Measurements from ENCODE around the gene ATG16L1. TPM values are rescaled to one million over a fixed set of nuclear protein-coding genes. Genes with fewer than 3 reads are reported as not detected.

ATG16L1 gene
- total RNA-seq, 1 experiment from 2014 or later: 42.0 TPM

GRCh38 chr2:233295891-233296290, 44.4 kb downstream of the ATG16L1 start:
- no peaks in the 10 kb centered on the region; the same call in 1 of the 2 replicates for H3K4me1 ChIP-seq (ENCODE audit: insufficient read depth, low read length)
- no peak overlapping the region for H2BK15ac ChIP-seq (ENCODE audit: low read depth, low read length)
- no peaks in the 10 kb centered on the region for H3K9me3 ChIP-seq (ENCODE audit: control insufficient read depth, low read depth, low read length)
- H3K4me1 Mint-ChIP-seq: peaks cover 5 to 9% of the 10 kb centered on the region in 2 experiments
- H3K56ac ChIP-seq (ENCODE audit: insufficient read length, low read depth, low read length): no peak overlapping the region
- no peak overlapping the region for H2BK12ac ChIP-seq (ENCODE audit: insufficient read length, low read depth, low read length)
- no peak overlapping the region for H2AK5ac ChIP-seq (ENCODE audit: insufficient read length, low read length)
- H3K4ac ChIP-seq (ENCODE audit: low read depth, low read length): no peak overlapping the region
- no peaks in the 10 kb centered on the region for H3K79me2 ChIP-seq (ENCODE audit: insufficient read depth, low read length)
- H3K27me3 ChIP-seq (ENCODE audit: insufficient read depth, low read length): no peaks in the 10 kb centered on the region
- no peak overlapping the region for H4K8ac ChIP-seq (replicated peaks; ENCODE audit: insufficient read length, low read depth, low read length)
- H3K9ac ChIP-seq (ENCODE audit: extremely low read depth, insufficient read length, low read length): no peak overlapping the region
- no peak for DNase-seq
- no peak overlapping the region for H2BK20ac ChIP-seq (ENCODE audit: low read depth, low read length, poor library complexity, severe bottlenecking)
- no peak for TF ChIP-seq CTCF (conservative IDR thresholded peaks at IDR 0.05)
- H4K91ac ChIP-seq (ENCODE audit: insufficient read length, low read depth, low read length): no peak overlapping the region
- no peak overlapping the region for H3K27ac ChIP-seq (ENCODE audit: insufficient read length, low read depth, low read length)
- no peaks in the 10 kb centered on the region for H3K27me3 Mint-ChIP-seq (ENCODE audit: low read depth)
- no peaks in the 10 kb centered on the region for H4K20me1 ChIP-seq (ENCODE audit: control insufficient read depth, insufficient read depth, insufficient read length)
- no peak overlapping the region for H3K18ac ChIP-seq (ENCODE audit: insufficient read length, low read depth, low read length)
- no peaks in the 10 kb centered on the region for H3K9me3 Mint-ChIP-seq
- no peak overlapping the region for H3K4me3 Mint-ChIP-seq
- no peak overlapping the region; a peak in 1 of 7 replicates for H3K27ac Mint-ChIP-seq
- H3K36me3 Mint-ChIP-seq (ENCODE audit: insufficient read depth in 1 of 3, low read depth in 3 of 3): peaks cover 34 to 56% (median 53%) of the 10 kb centered on the region in 3 experiments; a peak in 6 of 7 replicates
- H3K4me2 ChIP-seq (ENCODE audit: insufficient read depth, insufficient read length, low read length): no peak overlapping the region
- no peak overlapping the region for H3T11ph ChIP-seq (ENCODE audit: low read length)
- H3K23ac ChIP-seq (ENCODE audit: insufficient read length, low read depth, low read length): no peak overlapping the region
- H3K79me1 ChIP-seq (ENCODE audit: insufficient read depth, low read depth, low read length, poor library complexity, severe bottlenecking): no peaks in the 10 kb centered on the region
- H4K5ac ChIP-seq (ENCODE audit: insufficient read length, low read depth, low read length): no peak overlapping the region
- H3K14ac ChIP-seq (ENCODE audit: insufficient read depth, low read length): no peak overlapping the region
- no peaks in the 10 kb centered on the region for H3K23me2 ChIP-seq (ENCODE audit: insufficient read length, low read depth, low read length, poor library complexity, severe bottlenecking)
- WGBS (ENCODE audit: extremely low coverage, insufficient read length, low lambda C conversion rate): no CpG with 5 or more reads among the region's 5 CpGs
- no peak overlapping the region for H2AFZ ChIP-seq (ENCODE audit: low read length)
- H2BK5ac ChIP-seq (ENCODE audit: insufficient read length, low read length): no peak overlapping the region
- H2BK120ac ChIP-seq (ENCODE audit: low read depth, low read length, poor library complexity, severe bottlenecking): no peak overlapping the region

Data from H9 (cell line).